ENCODE data around the gene MYT1. TPM values are rescaled to one million over a fixed set of nuclear protein-coding genes. Genes with fewer than 3 reads are reported as not detected.

MYT1 gene
- total RNA-seq, 1 experiment from 2014 or later: 7.1 TPM

DNA sequence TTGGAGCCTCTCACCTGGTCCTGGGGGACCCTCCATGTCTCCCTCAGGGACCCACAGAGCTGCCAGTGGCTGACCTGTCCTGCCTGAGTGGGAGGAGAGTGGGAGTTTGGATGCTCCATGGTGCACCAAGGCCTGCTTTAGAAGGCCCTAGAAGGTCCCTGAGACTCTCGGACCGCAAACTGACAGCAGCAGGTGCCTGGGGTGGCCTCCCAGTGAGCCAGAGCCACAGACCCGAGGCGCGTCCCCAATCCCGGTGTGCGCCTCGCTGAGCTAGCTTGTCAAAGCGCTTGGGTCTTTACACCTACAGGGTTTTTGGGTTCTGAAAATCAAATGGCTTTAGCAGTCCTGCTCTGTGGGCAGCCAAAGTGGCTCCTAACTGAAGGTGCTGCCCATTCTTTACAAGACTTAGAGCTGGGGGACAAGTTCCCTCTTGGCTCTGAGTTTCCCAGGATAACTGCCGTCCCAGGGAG is 4.9 kb downstream of the MYT1 start:
- H3K9me2 ChIP-seq (ENCODE audit: insufficient read depth): no peaks in the 10 kb centered on the region
- H3K27me3 ChIP-seq (ENCODE audit: insufficient read depth, low read length): no peaks in the 10 kb centered on the region; the same call in 1 of the 2 replicates
- no peak overlapping the region for H3K9ac ChIP-seq (ENCODE audit: low read length)
- no peaks in the 10 kb centered on the region for H3K9me3 ChIP-seq (ENCODE audit: control insufficient read depth in 1 of 2, insufficient read depth in 1 of 2, low read depth in 1 of 2, low read length in 2 of 2)
- POLR2A ChIA-PET: no interaction called here
- no peak overlapping the region for H3K4me2 ChIP-seq (ENCODE audit: low read length)
- no peaks in the 10 kb centered on the region for H3K4me1 ChIP-seq (ENCODE audit: control insufficient read depth in 1 of 2, insufficient read depth in 2 of 2, low read length in 2 of 2)
- no peaks in the 10 kb centered on the region for H3K79me2 ChIP-seq (ENCODE audit: insufficient read depth, low read length)
- no peak overlapping the region for H3K4me3 ChIP-seq (replicated peaks in 1 of 2; ENCODE audit: low read depth in 1 of 2, low read length in 2 of 2)
- H2AFZ ChIP-seq (ENCODE audit: low read depth, low read length, poor library complexity, severe bottlenecking): no peak overlapping the region
- TF ChIP-seq, protein P1, sequence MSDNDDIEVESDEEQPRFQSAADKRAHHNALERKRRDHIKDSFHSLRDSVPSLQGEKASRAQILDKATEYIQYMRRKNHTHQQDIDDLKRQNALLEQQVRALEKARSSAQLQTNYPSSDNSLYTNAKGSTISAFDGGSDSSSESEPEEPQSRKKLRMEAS (IDR thresholded peaks at IDR 0.05): no peak
- no peak for TF ChIP-seq EZH2phosphoT487 (IDR thresholded peaks at IDR 0.05; ENCODE audit: borderline replicate concordance)
- no peak for TF ChIP-seq EZH2 (IDR thresholded peaks at IDR 0.05)
- no peak for TF ChIP-seq CBX3 (IDR thresholded peaks at IDR 0.05; ENCODE audit: low read depth)
- no peak for TF ChIP-seq EGR1 (IDR thresholded peaks at IDR 0.05; ENCODE audit: low read depth)
- no peak for TF ChIP-seq RAD21 (IDR thresholded peaks at IDR 0.05; ENCODE audit: low read depth)
- TF ChIP-seq ELF1 (IDR thresholded peaks at IDR 0.05; ENCODE audit: borderline replicate concordance, low read depth): no peak
- TF ChIP-seq TCF7L2 (IDR thresholded peaks at IDR 0.05; ENCODE audit: borderline replicate concordance, extremely low read depth, insufficient read depth, insufficient read length): no peak
- TF ChIP-seq, protein P2, sequence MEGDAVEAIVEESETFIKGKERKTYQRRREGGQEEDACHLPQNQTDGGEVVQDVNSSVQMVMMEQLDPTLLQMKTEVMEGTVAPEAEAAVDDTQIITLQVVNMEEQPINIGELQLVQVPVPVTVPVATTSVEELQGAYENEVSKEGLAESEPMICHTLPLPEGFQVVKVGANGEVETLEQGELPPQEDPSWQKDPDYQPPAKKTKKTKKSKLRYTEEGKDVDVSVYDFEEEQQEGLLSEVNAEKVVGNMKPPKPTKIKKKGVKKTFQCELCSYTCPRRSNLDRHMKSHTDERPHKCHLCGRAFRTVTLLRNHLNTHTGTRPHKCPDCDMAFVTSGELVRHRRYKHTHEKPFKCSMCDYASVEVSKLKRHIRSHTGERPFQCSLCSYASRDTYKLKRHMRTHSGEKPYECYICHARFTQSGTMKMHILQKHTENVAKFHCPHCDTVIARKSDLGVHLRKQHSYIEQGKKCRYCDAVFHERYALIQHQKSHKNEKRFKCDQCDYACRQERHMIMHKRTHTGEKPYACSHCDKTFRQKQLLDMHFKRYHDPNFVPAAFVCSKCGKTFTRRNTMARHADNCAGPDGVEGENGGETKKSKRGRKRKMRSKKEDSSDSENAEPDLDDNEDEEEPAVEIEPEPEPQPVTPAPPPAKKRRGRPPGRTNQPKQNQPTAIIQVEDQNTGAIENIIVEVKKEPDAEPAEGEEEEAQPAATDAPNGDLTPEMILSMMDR (IDR thresholded peaks at IDR 0.05 in 2 of 3, conservative IDR thresholded peaks at IDR 0.05 in 1 of 3; ENCODE audit: borderline replicate concordance in 1 of 3, insufficient read depth in 1 of 3, low read depth in 2 of 3, low read length in 2 of 3): no peak
- TF ChIP-seq, protein P3, sequence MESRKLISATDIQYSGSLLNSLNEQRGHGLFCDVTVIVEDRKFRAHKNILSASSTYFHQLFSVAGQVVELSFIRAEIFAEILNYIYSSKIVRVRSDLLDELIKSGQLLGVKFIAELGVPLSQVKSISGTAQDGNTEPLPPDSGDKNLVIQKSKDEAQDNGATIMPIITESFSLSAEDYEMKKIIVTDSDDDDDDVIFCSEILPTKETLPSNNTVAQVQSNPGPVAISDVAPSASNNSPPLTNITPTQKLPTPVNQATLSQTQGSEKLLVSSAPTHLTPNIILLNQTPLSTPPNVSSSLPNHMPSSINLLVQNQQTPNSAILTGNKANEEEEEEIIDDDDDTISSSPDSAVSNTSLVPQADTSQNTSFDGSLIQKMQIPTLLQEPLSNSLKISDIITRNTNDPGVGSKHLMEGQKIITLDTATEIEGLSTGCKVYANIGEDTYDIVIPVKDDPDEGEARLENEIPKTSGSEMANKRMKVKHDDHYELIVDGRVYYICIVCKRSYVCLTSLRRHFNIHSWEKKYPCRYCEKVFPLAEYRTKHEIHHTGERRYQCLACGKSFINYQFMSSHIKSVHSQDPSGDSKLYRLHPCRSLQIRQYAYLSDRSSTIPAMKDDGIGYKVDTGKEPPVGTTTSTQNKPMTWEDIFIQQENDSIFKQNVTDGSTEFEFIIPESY (IDR thresholded peaks at IDR 0.05; ENCODE audit: extremely low read depth, insufficient replicate concordance, low read length): no peak
- TF ChIP-seq JUND (IDR thresholded peaks at IDR 0.05): no peak
- BruUV-seq (replicated peaks): no TSS peak
- RAD21 ChIA-PET (ENCODE audit: low non-redundant PET in 1 of 2, low total read pairs in 2 of 2, uncharacterized antibody in 2 of 2, unreplicated experiment in 2 of 2): no interaction called here
- no peak for DNase-seq (ENCODE audit: low read depth, low spot score)
- CTCF ChIA-PET: no interaction called here
- no peak for ATAC-seq
- intact Hi-C loops (cut with micrococcal nuclease): no loop called here
- H3K27ac ChIP-seq (ENCODE audit: low read depth, low read length): no peak overlapping the region
- H4K20me1 ChIP-seq (ENCODE audit: insufficient read depth): no peaks in the 10 kb centered on the region
- no peaks in the 10 kb centered on the region for H3K36me3 ChIP-seq (ENCODE audit: control insufficient read depth in 1 of 2, insufficient read depth in 2 of 2, low read length in 2 of 2)

Measured in HCT116 (cell line).